Body of pancreas (tissue), 4 donors: ENCODE data around the gene INTS3.

ENCODE experiments used
- CTCF ChIP-seq, 7 experiments: fragments of 450-650 bp in 4 of 7; fragments of 200-600 bp in 3 of 7; sonication (generic) in 3 of 7; IDR thresholded peaks; one replicate each; pipeline ENCODE4 v1.5.1; 2016 to 2019; ENCODE audit warnings: antibody characterized with exemption in 7 of 7
- POLR2A ChIP-seq, 3 donors: fragments of 450-650 bp; IDR thresholded peaks; one replicate each; pipeline ENCODE4 v1.6.1; 2016; ENCODE audit warnings: antibody characterized with exemption in 3 of 3, mild to moderate bottlenecking in 2 of 3

GRCh38 chr1:153779781-153780541 lies 52.1 kb downstream of the INTS3 start:
- TF ChIP-seq CTCF (IDR thresholded peaks at IDR 0.05) (no peak), POLR2A (IDR thresholded peaks at IDR 0.05) (no peak)
